Activated CD4-positive, alpha-beta T cell treated with anti-CD3 and anti-CD28 coated beads for 36 hours (primary cell): ENCODE results near the gene ARHGAP25. TPM values are rescaled to one million over a fixed set of nuclear protein-coding genes. Genes with fewer than 3 reads are reported as not detected.

Experiments used
- ATAC-seq: fragments of 200-7000 bp; cut with Tn5 transposase; one replicate; pipeline ENCODE4 v1.10.0; 2021; ENCODE audit warnings: mild to moderate bottlenecking, moderate library complexity
- CTCF ChIA-PET: fragments of 350-600 bp; sonication (Branson Sonifier 250); formaldehyde crosslinking; loops from one replicate; lab custom pipeline; 2021; ENCODE audit warnings: antibody characterized with exemption; lab: Charles Lee
- POLR2A ChIA-PET: fragments of 350-600 bp; sonication (Branson Sonifier 250); formaldehyde crosslinking; loops from one replicate; lab custom pipeline; 2021; ENCODE audit warnings: antibody characterized with exemption, inconsistent platforms; lab: Charles Lee
- DNase-seq: peaks from one replicate; pipeline ENCODE4 v3.0.0-alpha.2; 2020
- H3K27ac Mint-ChIP-seq: one replicate; pipeline ENCODE4 v1.8.0; 2021; ENCODE audit warnings: mixed read lengths
- H3K27me3 Mint-ChIP-seq: one replicate; pipeline ENCODE4 v1.8.0; 2021; ENCODE audit warnings: mixed read lengths
- H3K36me3 Mint-ChIP-seq: one replicate; pipeline ENCODE4 v1.8.0; 2021; ENCODE audit warnings: low read depth, mixed read lengths
- H3K4me1 Mint-ChIP-seq: one replicate; pipeline ENCODE4 v1.8.0; 2021; ENCODE audit warnings: mixed read lengths
- H3K4me3 Mint-ChIP-seq: one replicate; pipeline ENCODE4 v1.8.0; 2021; ENCODE audit warnings: mild to moderate bottlenecking, moderate library complexity, mixed read lengths
- H3K9me3 Mint-ChIP-seq: one replicate; pipeline ENCODE4 v1.8.0; 2021; ENCODE audit warnings: low read depth, mixed read lengths
- intact Hi-C, 2 experiments: fragments of 100-400 bp; cut with DNase I in 1 of 2; cut with micrococcal nuclease in 1 of 2; formaldehyde crosslinking; loops; one replicate each; pipeline versions ENCODE4 v1.14.2 to v1.15.1; 2022 to 2024; cut with DNase I, micrococcal nuclease
- total RNA-seq, 2 experiments: library from RNA; stranded (reverse); gene quantifications; one replicate each; pipeline ENCODE4 v1.2.3, GENCODE V29; 2021

Gene ARHGAP25, protein sequence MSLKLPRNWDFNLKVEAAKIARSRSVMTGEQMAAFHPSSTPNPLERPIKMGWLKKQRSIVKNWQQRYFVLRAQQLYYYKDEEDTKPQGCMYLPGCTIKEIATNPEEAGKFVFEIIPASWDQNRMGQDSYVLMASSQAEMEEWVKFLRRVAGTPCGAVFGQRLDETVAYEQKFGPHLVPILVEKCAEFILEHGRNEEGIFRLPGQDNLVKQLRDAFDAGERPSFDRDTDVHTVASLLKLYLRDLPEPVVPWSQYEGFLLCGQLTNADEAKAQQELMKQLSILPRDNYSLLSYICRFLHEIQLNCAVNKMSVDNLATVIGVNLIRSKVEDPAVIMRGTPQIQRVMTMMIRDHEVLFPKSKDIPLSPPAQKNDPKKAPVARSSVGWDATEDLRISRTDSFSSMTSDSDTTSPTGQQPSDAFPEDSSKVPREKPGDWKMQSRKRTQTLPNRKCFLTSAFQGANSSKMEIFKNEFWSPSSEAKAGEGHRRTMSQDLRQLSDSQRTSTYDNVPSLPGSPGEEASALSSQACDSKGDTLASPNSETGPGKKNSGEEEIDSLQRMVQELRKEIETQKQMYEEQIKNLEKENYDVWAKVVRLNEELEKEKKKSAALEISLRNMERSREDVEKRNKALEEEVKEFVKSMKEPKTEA
- total RNA-seq = 10 to 100 TPM; 57.9 to 73.2 TPM

- CTCF ChIA-PET = interaction anchor here (0.8 to 4.3 kb wide), 15 partner anchors 9 to 826 kb away, joined by 3 to 25 read pairs (median 6); partner anchors contain the start of gene FBXO48
- ATAC-seq (peak; percentile 75), DNase-seq (peak; percentile 84)
- Mint-ChIP-seq H3K27me3 (no peaks in the 10 kb centered on the region), H3K9me3 (no peaks in the 10 kb centered on the region), H3K27ac (no peak within 1 kb of the TSS), H3K4me1 (peaks cover 40% of the 10 kb centered on the region), H3K36me3 (peaks cover 23% of the 10 kb centered on the region), H3K4me3 (no peak within 1 kb of the TSS)
- intact Hi-C loops = loop anchor here (1.0 to 10.0 kb wide), 5 partner anchors 18 to 530 kb away; partner anchors contain the start of genes APLF (in 2 of the 2) and FBXO48 (in 2 of the 2)
- POLR2A ChIA-PET = interaction anchor here (1.0 to 1.8 kb wide), 4 partner anchors 14 to 36 kb away, joined by 3 to 13 read pairs (median 9); no protein-coding TSS in a partner anchor
These were observed at the start of gene ARHGAP25 for GRCh38 chr2:68734688-68735525. Gene ARHGAP25, plus strand, starts transcription at chr2:68734811. Its CDS starts 389 bp downstream, at chr2:68735200.

- POLR2A ChIA-PET = no interaction called here
- no peak for DNase-seq
- Mint-ChIP-seq H3K27ac (no peak overlapping the region), H3K4me1 (peaks cover 21% of the 10 kb centered on the region), H3K36me3 (peaks cover 4% of the 10 kb centered on the region), H3K9me3 (no peaks in the 10 kb centered on the region), H3K4me3 (no peak overlapping the region), H3K27me3 (peaks cover 5% of the 10 kb centered on the region)
- CTCF ChIA-PET = no interaction called here
- ATAC-seq = no peak
- intact Hi-C loops = no loop called here
These were observed 48.4 kb upstream of the ARHGAP25 start for GRCh38 chr2:68686178-68686577.

GRCh38 chr2:68687018-68687417, 47.6 kb upstream of the ARHGAP25 start:
- intact Hi-C loops = no loop called here
- Mint-ChIP-seq H3K4me3 (no peak overlapping the region), H3K4me1 (peaks cover 21% of the 10 kb centered on the region), H3K27me3 (peaks cover 3% of the 10 kb centered on the region), H3K27ac (no peak overlapping the region), H3K36me3 (peaks cover 4% of the 10 kb centered on the region), H3K9me3 (no peaks in the 10 kb centered on the region)
- POLR2A ChIA-PET = no interaction called here
- no peak for DNase-seq
- CTCF ChIA-PET = no interaction called here
- no peak for ATAC-seq

DNA sequence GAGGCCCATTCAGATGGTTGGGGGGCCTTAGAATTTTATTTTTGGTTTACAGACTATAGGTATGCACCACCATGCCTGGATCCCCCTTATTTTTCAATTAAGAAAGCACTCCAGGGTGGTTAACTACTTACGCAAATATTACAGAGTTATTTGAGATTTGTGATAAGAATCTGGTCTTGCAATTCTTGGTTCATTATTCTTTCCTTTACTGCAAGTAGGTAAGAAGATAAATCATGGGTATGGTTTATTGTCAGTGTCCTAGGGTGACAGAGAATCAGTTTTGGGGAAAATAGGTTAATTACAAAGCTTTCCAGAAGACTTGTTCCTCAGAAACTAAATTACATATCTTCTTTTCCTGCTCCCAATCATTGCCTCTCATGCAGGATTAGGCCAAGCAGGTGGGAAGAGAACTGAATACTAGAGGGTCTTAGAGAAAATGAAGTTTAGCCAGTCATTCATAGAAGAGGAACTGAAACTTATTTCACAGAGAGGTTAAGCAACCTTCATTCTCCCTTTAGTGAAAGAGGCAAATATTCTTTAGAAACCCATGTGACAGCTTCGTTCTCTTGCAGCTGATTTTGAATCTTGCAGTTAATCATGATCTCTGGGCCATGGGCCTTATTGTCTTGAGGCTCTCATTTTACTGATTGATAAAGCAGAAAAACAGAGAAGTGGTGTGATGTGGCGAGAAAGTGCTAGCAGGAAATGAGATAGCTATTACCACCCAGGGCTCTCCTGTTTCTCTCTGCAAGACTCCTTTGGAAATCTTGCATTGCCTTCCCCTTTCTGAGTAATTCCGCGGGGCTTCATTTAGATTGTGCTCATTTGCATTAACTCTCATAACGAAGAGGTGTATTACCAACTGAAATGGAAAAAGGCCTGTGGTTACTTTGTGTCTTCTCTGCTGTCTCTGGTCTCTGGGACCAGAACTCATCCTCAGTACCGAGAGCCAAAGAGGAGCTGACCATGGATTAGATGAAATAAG, 44.8 kb upstream of the ARHGAP25 start:
- Mint-ChIP-seq H3K36me3 (peaks cover 4% of the 10 kb centered on the region), H3K4me1 (peaks cover 21% of the 10 kb centered on the region), H3K4me3 (peak overlapping the region; percentile 5), H3K27ac (peak overlapping the region; percentile 21), H3K27me3 (peaks cover 3% of the 10 kb centered on the region), H3K9me3 (no peaks in the 10 kb centered on the region)
- intact Hi-C loops = loop anchor here (1.0 to 2.0 kb wide), 2 partner anchors 37 kb away; no protein-coding TSS in a partner anchor
- ATAC-seq (peak; percentile 85), DNase-seq (peak; percentile 22)
- POLR2A ChIA-PET = interaction anchor here (1.4 kb wide), 1 partner anchor 36 kb away, joined by 4 read pairs; no protein-coding TSS in a partner anchor
- CTCF ChIA-PET = interaction anchor here (1.1 to 3.0 kb wide), 10 partner anchors 12 to 236 kb away, joined by 3 to 20 read pairs (median 5); no protein-coding TSS in a partner anchor

DNA sequence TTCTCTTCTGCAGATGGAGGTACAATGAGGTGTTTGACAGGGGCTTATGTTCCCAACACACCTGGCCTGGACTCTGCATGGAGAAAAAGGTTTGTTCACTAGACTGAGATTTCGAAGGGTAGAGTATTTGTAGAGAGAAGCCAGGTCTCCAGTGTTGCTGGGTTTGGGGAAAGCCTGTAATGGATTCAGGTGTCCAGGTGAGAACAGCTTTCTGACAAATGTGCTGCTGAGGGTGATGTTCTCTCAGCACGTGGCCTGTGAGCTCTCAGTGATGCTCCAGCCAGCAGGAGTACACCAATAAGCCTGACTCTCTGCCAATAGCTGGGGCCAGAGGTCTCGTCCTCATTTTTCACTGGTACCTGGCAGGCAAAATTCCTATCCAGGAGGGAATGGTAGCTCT, 43.8 kb upstream of the ARHGAP25 start:
- H3K36me3 Mint-ChIP-seq = peaks cover 4% of the 10 kb centered on the region
- POLR2A ChIA-PET = interaction anchor here (1.4 kb wide), 1 partner anchor 37 kb away, joined by 4 read pairs; no protein-coding TSS in a partner anchor

DNA sequence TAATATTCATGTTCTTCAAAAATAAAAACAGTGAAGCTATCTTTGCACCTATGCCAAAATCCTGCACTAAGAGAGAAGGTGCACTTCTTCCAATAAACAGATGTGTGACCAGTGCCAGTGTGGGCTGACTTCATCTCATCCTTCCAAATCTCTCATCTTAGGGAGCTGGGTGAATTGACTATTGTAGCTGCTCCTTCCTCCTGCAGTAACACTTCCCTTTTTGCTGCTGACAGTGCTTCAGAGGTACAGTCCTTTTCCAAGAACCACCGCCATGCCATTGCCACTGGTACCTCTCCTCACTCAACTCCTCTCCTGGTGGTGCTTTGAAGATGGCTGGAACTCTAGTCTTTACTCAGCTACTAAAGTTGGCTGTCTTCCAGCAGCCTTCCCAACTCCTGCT, 42.1 kb upstream of the ARHGAP25 start:
- no peak overlapping the region for H3K27ac Mint-ChIP-seq
- CTCF ChIA-PET = interaction anchor here (0.6 to 1.7 kb wide), 2 partner anchors 16 to 159 kb away, joined by 3 to 6 read pairs; no protein-coding TSS in a partner anchor
- no peaks in the 10 kb centered on the region for H3K9me3 Mint-ChIP-seq
- H3K4me1 Mint-ChIP-seq = peaks cover 21% of the 10 kb centered on the region
- peaks cover 3% of the 10 kb centered on the region for H3K27me3 Mint-ChIP-seq
- POLR2A ChIA-PET = no interaction called here
- H3K36me3 Mint-ChIP-seq = peaks cover 2% of the 10 kb centered on the region
- no peak for DNase-seq
- ATAC-seq = no peak
- H3K4me3 Mint-ChIP-seq = no peak overlapping the region
- intact Hi-C loops = no loop called here

More for the DNA sequence above, 43.8 kb upstream of the ARHGAP25 start:
- no peak overlapping the region for H3K27ac Mint-ChIP-seq
- no peaks in the 10 kb centered on the region for H3K9me3 Mint-ChIP-seq
- no peak for DNase-seq
- intact Hi-C loops = loop anchor here (1.0 to 2.0 kb wide), 2 partner anchors 38 kb away; no protein-coding TSS in a partner anchor
- peaks cover 21% of the 10 kb centered on the region for H3K4me1 Mint-ChIP-seq
- CTCF ChIA-PET = interaction anchor here (0.7 to 3.0 kb wide), 12 partner anchors 11 to 559 kb away, joined by 3 to 20 read pairs (median 4); no protein-coding TSS in a partner anchor
- H3K4me3 Mint-ChIP-seq = no peak overlapping the region
- no peak for ATAC-seq
- peaks cover 5% of the 10 kb centered on the region for H3K27me3 Mint-ChIP-seq

GRCh38 chr2:68693951-68694350, 40.7 kb upstream of the ARHGAP25 start:
- no peak for DNase-seq
- no peak overlapping the region for H3K27ac Mint-ChIP-seq
- H3K36me3 Mint-ChIP-seq = no peaks in the 10 kb centered on the region
- no peak for ATAC-seq
- POLR2A ChIA-PET = no interaction called here
- H3K4me3 Mint-ChIP-seq = no peak overlapping the region
- peaks cover 2% of the 10 kb centered on the region for H3K9me3 Mint-ChIP-seq
- intact Hi-C loops = no loop called here
- peaks cover 3% of the 10 kb centered on the region for H3K27me3 Mint-ChIP-seq
- peaks cover 18% of the 10 kb centered on the region for H3K4me1 Mint-ChIP-seq
- CTCF ChIA-PET = interaction anchor here (1.7 kb wide), 1 partner anchor 14 kb away, joined by 6 read pairs; no protein-coding TSS in a partner anchor

DNA sequence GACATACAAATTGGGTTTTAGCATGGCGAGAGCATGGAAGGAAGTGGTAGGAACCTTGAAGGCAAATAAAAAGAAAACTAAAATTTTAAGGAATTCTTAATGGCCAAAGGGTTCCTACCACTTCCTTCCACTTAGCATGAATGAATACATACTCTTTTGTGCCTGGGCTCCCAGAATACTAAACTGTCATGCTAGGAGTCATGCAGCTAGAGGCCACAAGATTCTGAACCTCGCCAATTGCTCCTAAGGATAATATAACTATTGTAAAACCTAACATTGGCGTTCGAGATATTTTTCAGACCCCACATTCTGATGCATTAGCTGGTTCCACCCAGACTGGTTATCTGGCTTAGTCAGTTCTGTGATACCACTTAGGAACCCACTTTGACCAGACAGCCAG, 38.6 kb upstream of the ARHGAP25 start:
- ATAC-seq = no peak
- CTCF ChIA-PET = interaction anchor here (1.0 kb wide), 1 partner anchor 19 kb away, joined by 3 read pairs; no protein-coding TSS in a partner anchor

GRCh38 chr2:68696554-68696953, 38.1 kb upstream of the ARHGAP25 start:
- H3K4me1 Mint-ChIP-seq = no peaks in the 10 kb centered on the region
- CTCF ChIA-PET = interaction anchor here (1.0 to 2.1 kb wide), 3 partner anchors 12 to 55 kb away, joined by 3 to 10 read pairs (median 3); no protein-coding TSS in a partner anchor
- DNase-seq (no peak), ATAC-seq (no peak)
- H3K27me3 Mint-ChIP-seq = peaks cover 3% of the 10 kb centered on the region
- no peaks in the 10 kb centered on the region for H3K36me3 Mint-ChIP-seq
- no peak overlapping the region for H3K4me3 Mint-ChIP-seq
- H3K27ac Mint-ChIP-seq = no peak overlapping the region
- POLR2A ChIA-PET = no interaction called here
- peaks cover 8% of the 10 kb centered on the region for H3K9me3 Mint-ChIP-seq
- intact Hi-C loops = no loop called here

More for the DNA sequence above, 38.6 kb upstream of the ARHGAP25 start:
- H3K27ac Mint-ChIP-seq = no peak overlapping the region
- POLR2A ChIA-PET = no interaction called here
- H3K27me3 Mint-ChIP-seq = peaks cover 3% of the 10 kb centered on the region
- H3K36me3 Mint-ChIP-seq = no peaks in the 10 kb centered on the region
- H3K4me1 Mint-ChIP-seq = no peaks in the 10 kb centered on the region
- intact Hi-C loops = no loop called here
- no peak overlapping the region for H3K4me3 Mint-ChIP-seq
- no peak for DNase-seq
- H3K9me3 Mint-ChIP-seq = peaks cover 8% of the 10 kb centered on the region
